ENCODE measurements around the gene CYBC1. TPM values are rescaled to one million over a fixed set of nuclear protein-coding genes. Genes with fewer than 3 reads are reported as not detected.

CYBC1 gene
- total and polyA plus RNA-seq, 9 of the 15 experiments (the other 6 are each of a cell fraction or from before 2014, with no cell fraction given), result 1.3 to 71.8 (median 49.9) TPM

- Histone ChIP-seq H3K27ac (ENCODE audit: extremely low read depth, low read depth, low read length) (no peak overlapping the region), H3K9me3 (replicated peaks; ENCODE audit: control insufficient read depth, insufficient read depth, low read depth, low read length) (no peaks in the 10 kb centered on the region), H3K9me1 (ENCODE audit: control insufficient read depth, insufficient read depth, low read length) (no peaks in the 10 kb centered on the region), H3K36me3 (ENCODE audit: control insufficient read depth, insufficient read depth, low read length) (peaks cover 42% of the 10 kb centered on the region; the same call in 1 of the 3 replicates), H3K79me2 (ENCODE audit: control insufficient read depth, insufficient read depth, low read length) (no peaks in the 10 kb centered on the region), H3K4me1 (replicated peaks in 1 of 2; ENCODE audit: control insufficient read depth in 2 of 2, insufficient read depth in 2 of 2, low read length in 2 of 2) (peaks cover 0 to 14% of the 10 kb centered on the region in 2 experiments; a peak in 2 of 5 replicates), H3K4me2 (ENCODE audit: insufficient read depth, low read length) (no peak overlapping the region), H3K4me3 (no peak overlapping the region), H2AFZ (ENCODE audit: low read depth, low read length) (no peak overlapping the region), H3K27me3 (ENCODE audit: control insufficient read depth in 2 of 2, insufficient read depth in 2 of 2, low read length in 2 of 2) (no peaks in the 10 kb centered on the region), H3K9ac (ENCODE audit: insufficient read depth in 1 of 2, low read depth in 2 of 2, low read length in 2 of 2) (no peak overlapping the region), H4K20me1 (replicated peaks; ENCODE audit: control insufficient read depth, insufficient read depth, low read length) (no peaks in the 10 kb centered on the region)
- 86% methylated on average over 7 of the region's 7 CpGs for WGBS (ENCODE audit: insufficient coverage, low coverage, missing lambda C conversion rate)
- DNase-seq (ENCODE audit: extremely low read depth in 1 of 4, low spot score in 3 of 4) (no peak), ATAC-seq (no peak), FAIRE-seq (no peak)
- POLR2A ChIA-PET, result interaction anchor here (0.6 kb wide), 1 partner anchor 17 kb away, joined by 3 read pairs; no protein-coding TSS in a partner anchor
- CTCF ChIA-PET (ENCODE audit: low intra/inter-chr PET ratio), result no interaction called here
- TF ChIP-seq GTF2F1 (IDR thresholded peaks at IDR 0.05; ENCODE audit: low read depth, low read length) (no peak), BRD4 (IDR thresholded peaks at IDR 0.05) (no peak), NR2F6 (CRISPR knock-in tag; IDR thresholded peaks at IDR 0.05) (no peak), ZNF140 (CRISPR knock-in tag; IDR thresholded peaks at IDR 0.05) (no peak), E2F5 (CRISPR knock-in tag; IDR thresholded peaks at IDR 0.05) (no peak), HMGXB4 (CRISPR knock-in tag; IDR thresholded peaks at IDR 0.05) (no peak)
- TF ChIP-seq, protein P1, sequence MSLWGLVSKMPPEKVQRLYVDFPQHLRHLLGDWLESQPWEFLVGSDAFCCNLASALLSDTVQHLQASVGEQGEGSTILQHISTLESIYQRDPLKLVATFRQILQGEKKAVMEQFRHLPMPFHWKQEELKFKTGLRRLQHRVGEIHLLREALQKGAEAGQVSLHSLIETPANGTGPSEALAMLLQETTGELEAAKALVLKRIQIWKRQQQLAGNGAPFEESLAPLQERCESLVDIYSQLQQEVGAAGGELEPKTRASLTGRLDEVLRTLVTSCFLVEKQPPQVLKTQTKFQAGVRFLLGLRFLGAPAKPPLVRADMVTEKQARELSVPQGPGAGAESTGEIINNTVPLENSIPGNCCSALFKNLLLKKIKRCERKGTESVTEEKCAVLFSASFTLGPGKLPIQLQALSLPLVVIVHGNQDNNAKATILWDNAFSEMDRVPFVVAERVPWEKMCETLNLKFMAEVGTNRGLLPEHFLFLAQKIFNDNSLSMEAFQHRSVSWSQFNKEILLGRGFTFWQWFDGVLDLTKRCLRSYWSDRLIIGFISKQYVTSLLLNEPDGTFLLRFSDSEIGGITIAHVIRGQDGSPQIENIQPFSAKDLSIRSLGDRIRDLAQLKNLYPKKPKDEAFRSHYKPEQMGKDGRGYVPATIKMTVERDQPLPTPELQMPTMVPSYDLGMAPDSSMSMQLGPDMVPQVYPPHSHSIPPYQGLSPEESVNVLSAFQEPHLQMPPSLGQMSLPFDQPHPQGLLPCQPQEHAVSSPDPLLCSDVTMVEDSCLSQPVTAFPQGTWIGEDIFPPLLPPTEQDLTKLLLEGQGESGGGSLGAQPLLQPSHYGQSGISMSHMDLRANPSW (CRISPR knock-in tag; IDR thresholded peaks at IDR 0.05), result no peak
- TF ChIP-seq, protein P2, sequence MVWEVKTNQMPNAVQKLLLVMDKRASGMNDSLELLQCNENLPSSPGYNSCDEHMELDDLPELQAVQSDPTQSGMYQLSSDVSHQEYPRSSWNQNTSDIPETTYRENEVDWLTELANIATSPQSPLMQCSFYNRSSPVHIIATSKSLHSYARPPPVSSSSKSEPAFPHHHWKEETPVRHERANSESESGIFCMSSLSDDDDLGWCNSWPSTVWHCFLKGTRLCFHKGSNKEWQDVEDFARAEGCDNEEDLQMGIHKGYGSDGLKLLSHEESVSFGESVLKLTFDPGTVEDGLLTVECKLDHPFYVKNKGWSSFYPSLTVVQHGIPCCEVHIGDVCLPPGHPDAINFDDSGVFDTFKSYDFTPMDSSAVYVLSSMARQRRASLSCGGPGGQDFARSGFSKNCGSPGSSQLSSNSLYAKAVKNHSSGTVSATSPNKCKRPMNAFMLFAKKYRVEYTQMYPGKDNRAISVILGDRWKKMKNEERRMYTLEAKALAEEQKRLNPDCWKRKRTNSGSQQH (CRISPR knock-in tag; IDR thresholded peaks at IDR 0.05), result no peak
- no TSS peak for BruUV-seq (replicated peaks)
- in situ Hi-C loops (cut with MboI), result no loop called here
- intact Hi-C loops (cut with micrococcal nuclease), result no loop called here
Measured at GRCh38 chr17:82402865-82403264, 47.7 kb downstream of the CYBC1 start.

All from K562 (cell line).